SK-N-MC (cell line): ENCODE results near the gene OCA2.

Source experiments
- EZH2 ChIP-seq: fragments of 200-600 bp; sonication (generic); IDR thresholded peaks from one replicate; pipeline ENCODE4 v1.6.1; 2017; ENCODE audit warnings: antibody characterized with exemption
- POLR2AphosphoS5 ChIP-seq: IDR thresholded peaks from 2 replicates; pipeline ENCODE4 v1.6.1; 2012; ENCODE audit warnings: mild to moderate bottlenecking, low read depth, low read length, borderline replicate concordance

DNA sequence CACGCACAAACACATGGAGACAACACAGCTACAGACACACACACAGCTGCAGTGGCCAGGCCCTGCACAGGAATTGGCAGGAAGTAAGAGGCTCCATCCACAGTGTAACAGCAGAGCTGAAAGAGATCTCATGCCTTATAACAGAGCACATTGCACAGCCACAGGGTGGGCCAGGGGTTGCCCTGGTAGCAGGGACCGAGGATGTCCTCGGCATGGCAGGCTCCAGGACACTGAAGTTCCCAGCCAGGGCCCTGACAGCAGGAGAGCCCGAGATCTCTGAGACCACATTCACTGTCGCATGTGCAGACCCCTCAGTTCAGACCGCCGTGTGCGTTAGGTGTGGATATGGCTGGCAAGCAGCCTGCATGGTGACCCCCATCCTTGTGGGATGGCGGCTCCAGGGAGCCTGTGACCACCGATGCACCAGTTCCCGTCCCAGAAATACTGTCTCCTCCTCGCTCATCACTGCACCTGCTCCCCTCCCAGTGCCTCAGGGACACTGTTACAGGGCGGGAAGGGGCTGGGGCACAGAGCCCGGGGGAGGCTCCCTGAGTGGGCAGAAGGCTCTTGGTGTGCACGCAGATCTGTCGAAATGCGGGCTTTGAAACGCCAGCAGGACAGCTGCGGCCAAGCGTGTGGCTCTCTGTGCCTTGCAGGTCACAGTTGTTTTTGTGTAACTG is 1.5 kb upstream of the OCA2 start:
- TF ChIP-seq EZH2 (no peak), POLR2AphosphoS5 (no peak)
